Hematopoietic multipotent progenitor cell (in vitro differentiated cells): ENCODE results near the gene PEDS1. TPM values are rescaled to one million over a fixed set of nuclear protein-coding genes. Genes with fewer than 3 reads are reported as not detected.
A peak's percentile ranks its signal among the peaks of the same experiment; 100 is the strongest.
"Not testable (repeated sequence)": the region's sequence is repeated elsewhere in the genome, so short reads cannot be mapped to it uniquely, and the experiment has no call there.

Source experiments
- DNase-seq, 3 donors: peaks; one replicate each; pipeline ENCODE4 v3.0.0-alpha.2; 2011 to 2015; ENCODE audit warnings: low read depth in 2 of 3, low spot score in 2 of 3
- total RNA-seq: library from RNA; depleted of rRNA; stranded (reverse); fragments of >200 nt; gene quantifications from one replicate; pipeline ENCODE4 v1.2.3, GENCODE V29; 2012

The PEDS1 gene
- total RNA-seq, 1 donor: 48.2 TPM

GRCh38 chr20:50165684-50166554 is 12.4 kb upstream of the PEDS1 start:
- peak in 2 of 3 donors; percentile 98 to 99 for DNase-seq

DNA sequence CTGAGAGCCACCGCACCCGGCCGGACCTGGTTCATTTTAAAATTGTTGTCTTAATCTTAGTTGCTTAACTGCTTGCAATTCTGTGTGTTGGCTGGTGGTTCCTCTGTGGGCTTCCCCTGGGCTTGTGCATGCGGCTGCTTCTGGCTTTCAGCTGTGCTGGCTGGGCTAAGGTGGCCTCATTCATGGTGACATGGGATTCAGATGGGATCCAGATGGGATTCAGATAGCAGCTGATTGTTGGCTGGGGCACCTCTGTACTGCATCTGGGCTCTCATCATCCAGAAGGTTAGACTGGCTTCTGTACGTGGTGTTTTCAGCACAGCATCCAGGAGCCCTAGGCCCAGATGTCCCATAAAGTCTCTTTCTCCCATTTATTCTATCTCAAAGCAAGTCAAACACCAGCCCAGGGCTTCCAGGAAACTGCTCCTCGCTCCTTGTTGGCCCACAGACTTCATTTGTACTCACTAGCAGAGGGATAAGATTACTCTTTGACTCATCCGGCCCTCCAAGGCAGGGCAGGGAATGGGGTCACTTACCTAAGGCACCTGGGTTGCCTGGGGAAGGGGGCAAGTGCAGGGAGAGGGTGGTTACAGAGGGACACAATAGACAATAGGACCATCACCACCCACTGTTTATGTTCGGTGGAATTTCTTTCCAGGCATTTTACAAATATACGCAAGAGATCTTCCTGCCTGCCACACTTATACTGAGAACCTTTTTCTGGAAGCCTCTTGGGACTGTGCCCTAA is 10.2 kb upstream of the PEDS1 start:
- no peak for DNase-seq

GRCh38 chr20:50161494-50161893 is 8.0 kb upstream of the PEDS1 start:
- not testable (repeated sequence) for DNase-seq

GRCh38 chr20:50153153-50153499 is 397 bp downstream of the PEDS1 start:
- DNase-seq: peak in 1 of 3 donors; percentile 10

GRCh38 chr20:50152394-50153152 is 950 bp downstream of the PEDS1 start:
- no peak for DNase-seq

GRCh38 chr20:50151034-50151743 is 2.3 kb downstream of the PEDS1 start:
- no peak for DNase-seq

DNA sequence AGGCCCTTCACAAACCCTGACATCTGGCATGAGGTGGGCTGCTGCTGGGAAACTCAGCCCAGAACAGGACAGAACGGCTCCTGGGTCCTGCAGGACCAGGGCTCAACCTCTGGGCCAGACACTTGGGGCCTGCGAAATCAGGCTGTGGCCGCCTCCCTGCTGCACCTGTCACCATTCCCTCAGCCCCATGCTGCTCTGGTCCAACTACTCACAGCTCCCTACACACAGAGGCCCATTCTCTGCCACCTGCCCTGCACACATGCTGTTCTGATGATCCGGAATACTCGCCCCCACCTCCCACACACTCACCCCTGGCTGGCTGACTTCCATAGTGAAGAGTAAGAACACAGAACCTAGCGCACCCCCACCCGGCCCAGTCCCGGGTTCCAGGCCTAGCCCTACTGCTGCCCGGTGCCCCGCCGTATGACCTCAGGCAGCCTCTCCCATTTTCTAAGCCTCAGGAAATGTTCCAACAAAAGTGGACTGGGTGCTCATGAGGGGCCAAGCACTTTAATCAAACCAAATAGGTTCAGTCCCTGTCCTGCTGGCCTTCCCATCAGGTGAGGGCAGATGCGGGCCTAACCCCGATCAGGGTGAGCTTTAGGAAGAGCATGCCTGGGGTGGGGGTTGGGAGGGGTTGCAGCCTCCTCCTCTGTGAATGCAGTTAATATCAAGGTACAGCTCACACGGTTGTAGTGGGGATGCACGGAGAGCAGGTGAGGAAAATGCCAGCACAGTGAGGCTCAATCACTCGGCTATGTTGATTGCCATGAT is 3.9 kb downstream of the PEDS1 start:
- no peak for DNase-seq

DNA sequence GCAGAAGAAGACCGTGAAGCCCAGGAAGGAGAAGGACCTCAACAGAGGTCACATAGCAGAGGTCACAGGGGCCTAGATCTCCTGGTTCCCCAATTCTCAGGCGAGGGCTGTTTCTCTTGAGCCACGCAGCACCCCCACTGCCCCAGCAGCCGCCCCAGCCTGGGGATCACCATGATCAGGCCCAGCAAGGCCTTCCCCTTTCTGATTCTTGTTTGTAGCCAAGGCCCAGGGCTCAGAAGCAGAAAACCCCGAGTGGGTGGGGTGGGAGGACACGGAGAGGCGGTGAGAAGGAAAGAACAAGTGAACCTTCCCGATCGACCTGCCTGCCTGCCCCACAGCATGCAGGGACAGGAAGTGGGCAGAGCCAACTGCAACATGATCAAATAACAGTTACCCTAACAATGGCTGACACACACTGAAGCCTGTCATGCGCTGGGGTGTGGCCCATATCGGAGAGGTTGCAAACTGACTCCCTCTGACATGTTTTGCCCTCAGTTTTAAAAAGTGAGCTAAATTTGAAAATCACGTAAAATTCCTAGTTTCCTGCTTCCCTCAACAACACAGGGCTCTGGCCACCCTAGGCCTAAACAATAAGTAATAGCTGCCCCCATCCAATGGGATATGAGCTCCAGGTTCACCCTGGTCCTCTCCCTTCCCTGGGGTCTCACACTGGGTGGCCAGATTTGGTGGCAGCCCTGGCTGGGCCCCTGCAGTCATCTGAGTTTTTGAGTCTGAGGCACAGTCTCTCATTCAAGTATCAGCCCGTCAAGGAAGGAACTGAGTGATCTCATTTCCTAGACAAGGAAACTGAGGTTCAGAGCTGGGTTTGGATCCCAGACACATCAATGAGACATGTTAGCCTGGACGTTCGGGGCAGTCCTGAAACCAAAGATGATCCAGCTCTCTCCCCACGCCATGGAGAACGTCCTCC is 6.5 kb downstream of the PEDS1 start:
- DNase-seq: peak; percentile 62 to 87 (median 84)

GRCh38 chr20:50146214-50146613 is 7.3 kb downstream of the PEDS1 start:
- DNase-seq: no peak

- no peak for DNase-seq
Observed at GRCh38 chr20:50145566-50145965, 8.0 kb downstream of the PEDS1 start.

- DNase-seq: no peak
Observed at GRCh38 chr20:50144362-50144761, 9.2 kb downstream of the PEDS1 start.

DNA sequence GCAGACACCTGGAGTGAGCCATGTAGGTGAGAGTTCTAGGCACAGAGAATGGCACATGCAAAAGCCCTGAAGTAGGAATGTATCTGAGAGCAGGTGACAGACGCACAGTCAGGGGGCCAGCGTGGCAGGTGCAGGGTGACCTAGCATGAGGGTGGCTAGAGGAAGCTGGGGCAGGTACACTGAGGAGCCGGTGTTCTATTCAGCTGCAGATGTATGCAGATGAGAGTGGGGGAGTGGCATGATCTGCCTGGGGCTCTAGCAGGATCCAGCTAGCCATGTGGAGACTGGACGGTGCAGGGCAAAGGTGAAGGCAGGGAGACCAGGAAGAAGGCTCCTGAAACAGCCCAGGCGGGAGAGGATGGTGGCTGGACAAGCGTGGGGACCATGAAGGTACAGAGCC is 10.7 kb downstream of the PEDS1 start:
- no peak for DNase-seq

- no peak for DNase-seq
Observed at GRCh38 chr20:50141811-50142561, 11.5 kb downstream of the PEDS1 start.

GRCh38 chr20:50141018-50141675 is 12.4 kb downstream of the PEDS1 start:
- no peak for DNase-seq

DNA sequence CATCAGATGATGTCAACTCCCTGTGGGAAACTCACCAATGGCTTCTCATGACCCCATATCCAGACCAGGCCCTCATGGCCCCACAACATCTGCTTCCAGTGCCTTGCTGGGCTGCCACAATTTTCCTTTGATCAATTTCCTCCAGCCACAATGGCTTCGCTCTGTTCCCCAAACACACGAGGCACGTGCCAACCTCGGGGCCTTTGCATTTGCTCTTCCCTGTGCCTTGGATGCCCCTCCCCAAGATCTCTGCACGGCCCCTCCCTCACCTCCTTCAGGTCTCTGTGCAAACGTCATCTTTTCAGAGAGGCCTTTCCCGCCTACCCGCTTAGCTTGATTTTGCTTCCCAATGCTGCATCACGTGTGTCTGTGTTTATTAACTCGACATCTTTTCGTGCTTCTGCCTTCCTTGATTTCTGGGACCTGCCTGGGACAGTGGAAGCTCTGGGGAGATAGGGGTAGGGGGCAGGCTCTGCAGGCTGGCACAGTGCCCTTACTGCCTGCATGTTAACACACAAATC is 13.1 kb downstream of the PEDS1 start:
- no peak for DNase-seq

- DNase-seq: no peak
Observed at GRCh38 chr20:50138479-50139393, 14.8 kb downstream of the PEDS1 start.
